Measurements from ENCODE around the gene RPL37A.

GRCh38 chr2:216546641-216547403 is 48.2 kb downstream of the RPL37A start:
- TF ChIP-seq POLR2A (IDR thresholded peaks at IDR 0.05; ENCODE audit: low read length): no peak
- no peak for TF ChIP-seq GATA1 (IDR thresholded peaks at IDR 0.05; ENCODE audit: low read depth, low read length)

All from erythroblast (primary cell).